ENCODE results near the gene SH3RF3.

- no peak for TF ChIP-seq CTCF (IDR thresholded peaks at IDR 0.05 in 2 of 3, conservative IDR thresholded peaks at IDR 0.05 in 1 of 3; ENCODE audit: insufficient read depth in 2 of 3, low read depth in 1 of 3, low read length in 3 of 3)
- no peak for TF ChIP-seq ZNF766 (CRISPR knock-in tag; conservative IDR thresholded peaks at IDR 0.05)
- no peak for TF ChIP-seq CHAMP1 (IDR thresholded peaks at IDR 0.05)
- no peak for TF ChIP-seq EZH2 (IDR thresholded peaks at IDR 0.05; ENCODE audit: borderline replicate concordance, low read depth, low read length)
- no peak for TF ChIP-seq POLR2AphosphoS5 (IDR thresholded peaks at IDR 0.05; ENCODE audit: control insufficient read depth, insufficient read depth, low read depth, low read length)
- TF ChIP-seq ELK1 (CRISPR knock-in tag; IDR thresholded peaks at IDR 0.05): no peak
- TF ChIP-seq U2AF2 (optimal IDR thresholded peaks at IDR 0.05; ENCODE audit: low read depth, low read length): no peak
- TF ChIP-seq ATF2 (CRISPR knock-in tag; IDR thresholded peaks at IDR 0.05): no peak
These were observed 155.8 kb downstream of the SH3RF3 start for GRCh38 chr2:109284826-109285225.
